ENCODE results near the gene CD180.

Gene CD180

GRCh38 chr5:67156976-67157583 lies 39.5 kb downstream of the CD180 start:
- peak; percentile 8 for DNase-seq

- no peak for DNase-seq
Observed at GRCh38 chr5:67154556-67155206, 41.9 kb downstream of the CD180 start.

GRCh38 chr5:67153292-67153691 lies 43.3 kb downstream of the CD180 start:
- no peak for DNase-seq

GRCh38 chr5:67152400-67152799 lies 44.2 kb downstream of the CD180 start:
- DNase-seq = no peak

GRCh38 chr5:67149951-67150523 lies 46.6 kb downstream of the CD180 start:
- no peak for DNase-seq

GRCh38 chr5:67149057-67149950 lies 47.3 kb downstream of the CD180 start:
- DNase-seq = no peak

- no peak for DNase-seq
Observed at GRCh38 chr5:67147760-67148159, 48.8 kb downstream of the CD180 start.

- no peak for DNase-seq
Observed at GRCh38 chr5:67146981-67147380, 49.6 kb downstream of the CD180 start.

- no peak for DNase-seq
Observed at GRCh38 chr5:67146574-67146973, 50.0 kb downstream of the CD180 start.

- DNase-seq = no peak
Observed at GRCh38 chr5:67144183-67144639, 52.4 kb downstream of the CD180 start.

- no peak for DNase-seq
Observed at GRCh38 chr5:67143549-67143948, 53.0 kb downstream of the CD180 start.

GRCh38 chr5:67142816-67143215 lies 53.8 kb downstream of the CD180 start:
- no peak for DNase-seq

- no peak for DNase-seq
Observed at GRCh38 chr5:67141644-67142043, 55.0 kb downstream of the CD180 start.

GRCh38 chr5:67140413-67140812 lies 56.2 kb downstream of the CD180 start:
- no peak for DNase-seq

- no peak for DNase-seq
Observed at GRCh38 chr5:67139030-67139429, 57.6 kb downstream of the CD180 start.

GRCh38 chr5:67135381-67135984 lies 61.1 kb downstream of the CD180 start:
- DNase-seq = no peak

GRCh38 chr5:67133776-67134175 lies 62.8 kb downstream of the CD180 start:
- no peak for DNase-seq

GRCh38 chr5:67133217-67133616 lies 63.4 kb downstream of the CD180 start:
- DNase-seq = no peak

GRCh38 chr5:67129768-67130167 lies 66.8 kb downstream of the CD180 start:
- no peak for DNase-seq
